ENCODE measurements around the gene SAFB. TPM values are rescaled to one million over a fixed set of nuclear protein-coding genes. Genes with fewer than 3 reads are reported as not detected.

SAFB gene
- polyA plus RNA-seq, 3 donors: 12.2 to 76.6 (median 23.1) TPM

- Mint-ChIP-seq H3K27ac (peak overlapping the region; percentile 84 to 92 (median 89)), H3K27me3 (ENCODE audit: low read depth in 3 of 3) (peaks cover 0 to 2% (median 0%) of the 10 kb centered on the region in 3 donors), H3K9me3 (peaks cover 0 to 6% (median 0%) of the 10 kb centered on the region in 7 donors), H3K4me3 (peak overlapping the region; percentile 31 to 42), H3K36me3 (peaks cover 40 to 66% of the 10 kb centered on the region in 2 donors), H3K4me1 (peaks cover 65% of the 10 kb centered on the region)
- H3K4me2 ChIP-seq (replicated peaks; ENCODE audit: extremely low read depth, low read length, poor library complexity, severe bottlenecking): peak overlapping the region; percentile 49
- H2AFZ ChIP-seq (ENCODE audit: insufficient read depth, low read depth, low read length, poor library complexity, severe bottlenecking): no peak overlapping the region
- intact Hi-C loops (cut with micrococcal nuclease): no loop called here
- DNase-seq: peak; percentile 91 to 95 (median 94)
- H3K36me3 ChIP-seq (replicated peaks in 1 of 2; ENCODE audit: control insufficient read depth in 1 of 2, insufficient read depth in 2 of 2, low read length in 2 of 2): peaks cover 22 to 48% of the 10 kb centered on the region in 2 donors
- peak overlapping the region; percentile 61 to 69 for H3K27ac ChIP-seq (ENCODE audit: low read depth in 1 of 2, low read length in 2 of 2)
- no peaks in the 10 kb centered on the region for H3K27me3 ChIP-seq (ENCODE audit: control insufficient read depth in 2 of 2, insufficient read depth in 2 of 2, low read length in 2 of 2)
- peaks cover 89% of the 10 kb centered on the region for H4K20me1 ChIP-seq (ENCODE audit: insufficient read depth, low read length)
- H3K9me3 ChIP-seq (replicated peaks in 1 of 2; ENCODE audit: control insufficient read depth in 1 of 2, insufficient read depth in 1 of 2, low read length in 2 of 2): no peaks in the 10 kb centered on the region
- peak overlapping the region in 1 of 3 experiments; percentile 55 for H3K4me3 ChIP-seq (replicated peaks in 1 of 3; ENCODE audit: low read depth in 2 of 3, low read length in 3 of 3)
- no peak for TF ChIP-seq CTCF (IDR thresholded peaks at IDR 0.05)
- H3K4me1 ChIP-seq (ENCODE audit: control insufficient read depth in 1 of 2, insufficient read depth in 2 of 2, low read length in 2 of 2): peaks cover 59 to 73% of the 10 kb centered on the region in 2 donors
- H3K79me2 ChIP-seq (ENCODE audit: insufficient read depth, low read length): peaks cover 97% of the 10 kb centered on the region
- 1% methylated on average over 4 of the region's 6 CpGs for WGBS (ENCODE audit: insufficient coverage)
- H3K9ac ChIP-seq (ENCODE audit: insufficient read depth, low read length, poor library complexity, severe bottlenecking): no peak overlapping the region
Observed at GRCh38 chr19:5627395-5627904, 4.6 kb downstream of the SAFB start.

GRCh38 chr19:5628461-5628860 lies 5.6 kb downstream of the SAFB start:
- Histone ChIP-seq H3K4me3 (replicated peaks in 1 of 3; ENCODE audit: low read depth in 2 of 3, low read length in 3 of 3) (peak overlapping the region in 1 of 3 experiments; percentile 55), H3K36me3 (replicated peaks in 1 of 2; ENCODE audit: control insufficient read depth in 1 of 2, insufficient read depth in 2 of 2, low read length in 2 of 2) (peaks cover 27 to 56% of the 10 kb centered on the region in 2 donors)

More at GRCh38 chr19:5628461-5628860, 5.6 kb downstream of the SAFB start:
- peak overlapping the region; percentile 50 to 77 for H3K4me3 Mint-ChIP-seq
- H3K9me3 Mint-ChIP-seq: peaks cover 0 to 2% (median 0%) of the 10 kb centered on the region in 7 donors
- Histone ChIP-seq H3K9me3 (replicated peaks in 1 of 2; ENCODE audit: control insufficient read depth in 1 of 2, insufficient read depth in 1 of 2, low read length in 2 of 2) (no peaks in the 10 kb centered on the region), H3K27me3 (ENCODE audit: control insufficient read depth in 2 of 2, insufficient read depth in 2 of 2, low read length in 2 of 2) (no peaks in the 10 kb centered on the region), H2AFZ (ENCODE audit: insufficient read depth, low read depth, low read length, poor library complexity, severe bottlenecking) (no peak overlapping the region), H4K20me1 (ENCODE audit: insufficient read depth, low read length) (peaks cover 99% of the 10 kb centered on the region), H3K27ac (ENCODE audit: low read depth in 1 of 2, low read length in 2 of 2) (peak overlapping the region; percentile 48 to 69), H3K79me2 (ENCODE audit: insufficient read depth, low read length) (peaks cover 100% of the 10 kb centered on the region), H3K9ac (ENCODE audit: insufficient read depth, low read length, poor library complexity, severe bottlenecking) (no peak overlapping the region), H3K4me2 (replicated peaks; ENCODE audit: extremely low read depth, low read length, poor library complexity, severe bottlenecking) (peak overlapping the region; percentile 49), H3K4me1 (ENCODE audit: control insufficient read depth in 1 of 2, insufficient read depth in 2 of 2, low read length in 2 of 2) (peaks cover 59 to 73% of the 10 kb centered on the region in 2 donors)
- peak overlapping the region; percentile 84 to 93 (median 91) for H3K27ac Mint-ChIP-seq
- peaks cover 49 to 76% of the 10 kb centered on the region in 2 donors for H3K36me3 Mint-ChIP-seq
- peak in 2 of 3 donors; percentile 29 to 56 for DNase-seq
- intact Hi-C loops (cut with micrococcal nuclease): no loop called here
- TF ChIP-seq CTCF (IDR thresholded peaks at IDR 0.05): no peak
- no CpG with 5 or more reads among the region's 1 CpG for WGBS (ENCODE audit: insufficient coverage)
- peaks cover 0 to 2% (median 0%) of the 10 kb centered on the region in 3 donors for H3K27me3 Mint-ChIP-seq (ENCODE audit: low read depth in 3 of 3)
- peaks cover 68% of the 10 kb centered on the region for H3K4me1 Mint-ChIP-seq

Measured in CD14-positive monocyte (primary cell).